AG04449 (cell line): ENCODE measurements around the gene CCDC177.

ENCODE experiments used
- CTCF ChIA-PET: fragments of 350-600 bp; formaldehyde crosslinking; extraction: SDS; loops from one replicate; lab custom pipeline; 2021; ENCODE audit warnings: antibody characterized with exemption; lab: Yijun Ruan, JAX
- POLR2A ChIA-PET: fragments of 400-600, 350-600 bp; formaldehyde crosslinking; extraction: SDS; loops from one replicate; lab custom pipeline; 2020; ENCODE audit warnings: antibody characterized with exemption, inconsistent platforms; lab: Yijun Ruan, JAX
- DNase-seq: peaks from one replicate; pipeline ENCODE4 v3.0.0-alpha.2; 2010; ENCODE audit warnings: low read depth, low spot score
- H3K4me3 ChIP-seq: 2 replicates; pipeline ENCODE4 v1.5.1; 2011; ENCODE audit warnings: low read depth, mild to moderate bottlenecking, control low read depth, low read length
- TF ChIP-seq, protein P1 (sequence below): IDR thresholded peaks from one replicate; pipeline ENCODE4 v1.5.1; 2011; ENCODE audit warnings: mild to moderate bottlenecking, moderate library complexity, low read length, control low read depth, inconsistent platforms; ENCODE audit not compliant: insufficient read depth; ENCODE audit errors: missing control alignments

The CCDC177 gene

DNA sequence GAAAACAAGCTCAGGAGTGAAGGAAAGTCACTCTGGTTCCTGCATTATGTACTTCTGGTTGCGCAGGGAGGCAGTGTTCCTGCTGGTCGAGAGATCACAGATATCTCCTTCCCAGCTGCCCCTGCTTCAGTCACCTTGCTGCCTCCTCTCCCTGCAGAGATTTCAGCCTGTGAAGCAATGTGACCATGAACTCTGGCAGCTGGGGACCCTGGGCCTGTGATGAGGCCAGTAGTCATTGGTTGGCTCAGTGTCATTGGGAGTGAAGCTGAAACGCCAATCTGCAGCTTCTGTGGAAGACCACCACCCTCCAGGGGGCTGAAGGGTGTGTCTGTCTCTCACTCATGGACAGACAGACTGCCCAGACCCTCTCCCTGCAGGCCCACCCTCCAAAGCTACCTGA is 45.1 kb downstream of the CCDC177 start:
- no peak for DNase-seq
- ChIA-PET CTCF (interaction anchor here (0.6 to 2.2 kb wide), 7 partner anchors 8 to 308 kb away, joined by 3 to 9 read pairs (median 5); partner anchors contain the start of gene CCDC177), POLR2A (no interaction called here)
- TF ChIP-seq, protein P1, sequence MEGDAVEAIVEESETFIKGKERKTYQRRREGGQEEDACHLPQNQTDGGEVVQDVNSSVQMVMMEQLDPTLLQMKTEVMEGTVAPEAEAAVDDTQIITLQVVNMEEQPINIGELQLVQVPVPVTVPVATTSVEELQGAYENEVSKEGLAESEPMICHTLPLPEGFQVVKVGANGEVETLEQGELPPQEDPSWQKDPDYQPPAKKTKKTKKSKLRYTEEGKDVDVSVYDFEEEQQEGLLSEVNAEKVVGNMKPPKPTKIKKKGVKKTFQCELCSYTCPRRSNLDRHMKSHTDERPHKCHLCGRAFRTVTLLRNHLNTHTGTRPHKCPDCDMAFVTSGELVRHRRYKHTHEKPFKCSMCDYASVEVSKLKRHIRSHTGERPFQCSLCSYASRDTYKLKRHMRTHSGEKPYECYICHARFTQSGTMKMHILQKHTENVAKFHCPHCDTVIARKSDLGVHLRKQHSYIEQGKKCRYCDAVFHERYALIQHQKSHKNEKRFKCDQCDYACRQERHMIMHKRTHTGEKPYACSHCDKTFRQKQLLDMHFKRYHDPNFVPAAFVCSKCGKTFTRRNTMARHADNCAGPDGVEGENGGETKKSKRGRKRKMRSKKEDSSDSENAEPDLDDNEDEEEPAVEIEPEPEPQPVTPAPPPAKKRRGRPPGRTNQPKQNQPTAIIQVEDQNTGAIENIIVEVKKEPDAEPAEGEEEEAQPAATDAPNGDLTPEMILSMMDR, result no peak
- H3K4me3 ChIP-seq, result no peak overlapping the region

DNA sequence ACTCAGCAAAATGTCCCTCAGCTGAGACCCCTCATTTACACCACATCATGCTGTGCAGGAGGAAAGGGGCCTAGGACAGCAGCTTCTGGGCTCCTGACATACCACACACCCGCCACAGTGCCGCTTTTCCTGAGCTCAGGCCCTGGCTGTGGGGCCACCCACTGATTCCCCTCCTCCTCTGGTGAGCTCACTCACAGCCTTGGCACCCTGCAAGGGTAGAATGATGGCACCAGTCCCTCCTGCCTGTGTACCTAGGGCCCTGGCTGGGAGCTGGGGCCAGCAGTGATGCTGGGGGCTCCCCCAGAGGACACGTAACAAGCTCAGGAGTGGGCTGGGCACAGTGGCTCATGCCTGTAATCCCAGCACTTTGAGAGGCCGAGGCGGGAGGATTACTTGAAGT is 45.7 kb downstream of the CCDC177 start:
- POLR2A ChIA-PET, result no interaction called here
- H3K4me3 ChIP-seq, result no peak overlapping the region
- CTCF ChIA-PET, result interaction anchor here (0.6 to 2.2 kb wide), 6 partner anchors 9 to 308 kb away, joined by 3 to 9 read pairs (median 6); partner anchors contain the start of gene CCDC177

DNA sequence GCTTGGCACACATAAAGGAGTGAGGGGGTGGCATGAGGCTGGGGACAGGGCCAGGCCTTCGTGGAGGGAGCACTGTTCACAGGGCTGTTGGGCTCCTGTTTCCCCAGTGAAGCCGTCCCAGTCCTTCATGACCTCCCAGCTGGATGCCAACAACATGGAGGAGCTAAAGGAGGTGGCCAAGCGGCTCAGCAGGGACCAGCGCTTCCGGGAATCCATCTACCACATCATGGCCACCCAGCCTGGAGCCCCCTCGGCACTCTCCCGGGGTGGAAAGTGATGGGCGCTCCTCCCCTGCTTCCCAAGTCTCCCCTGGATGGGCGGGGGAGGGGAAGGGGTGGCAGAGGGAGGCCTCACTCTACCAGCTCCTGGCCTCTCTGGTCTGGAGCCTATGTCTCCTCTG is 46.5 kb downstream of the CCDC177 start:
- ChIA-PET POLR2A (no interaction called here), CTCF (interaction anchor here (1.1 to 2.2 kb wide), 5 partner anchors 10 to 286 kb away, joined by 3 to 9 read pairs (median 5); partner anchors contain the start of gene CCDC177)
- H3K4me3 ChIP-seq, result no peak overlapping the region
- DNase-seq, result no peak
- TF ChIP-seq, protein P1, result no peak

More for the DNA sequence above, 45.7 kb downstream of the CCDC177 start:
- TF ChIP-seq, protein P1, result no peak
- DNase-seq, result no peak

DNA sequence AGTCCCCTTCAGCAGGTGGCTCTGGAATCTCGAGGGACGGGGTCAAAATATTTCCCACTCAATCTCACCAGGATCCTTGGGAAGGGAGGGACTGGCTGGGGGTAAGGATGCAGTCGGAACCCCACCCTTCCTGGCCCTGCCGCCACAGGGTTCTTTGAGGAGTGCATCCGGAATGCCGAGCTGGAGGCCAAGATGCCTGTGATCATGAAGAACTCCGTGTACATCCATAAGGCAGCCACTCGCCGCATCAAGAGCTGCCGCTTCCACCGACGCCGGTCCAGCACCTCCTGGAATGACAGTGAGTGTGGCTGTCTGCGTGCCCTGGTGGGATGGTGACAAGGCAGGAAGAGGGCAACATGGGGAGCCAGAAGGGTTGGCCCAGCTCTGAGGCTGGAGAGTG is 47.0 kb downstream of the CCDC177 start:
- POLR2A ChIA-PET, result no interaction called here
- CTCF ChIA-PET, result interaction anchor here (1.1 to 2.0 kb wide), 3 partner anchors 10 to 285 kb away, joined by 3 to 8 read pairs (median 5); no protein-coding TSS in a partner anchor

DNA sequence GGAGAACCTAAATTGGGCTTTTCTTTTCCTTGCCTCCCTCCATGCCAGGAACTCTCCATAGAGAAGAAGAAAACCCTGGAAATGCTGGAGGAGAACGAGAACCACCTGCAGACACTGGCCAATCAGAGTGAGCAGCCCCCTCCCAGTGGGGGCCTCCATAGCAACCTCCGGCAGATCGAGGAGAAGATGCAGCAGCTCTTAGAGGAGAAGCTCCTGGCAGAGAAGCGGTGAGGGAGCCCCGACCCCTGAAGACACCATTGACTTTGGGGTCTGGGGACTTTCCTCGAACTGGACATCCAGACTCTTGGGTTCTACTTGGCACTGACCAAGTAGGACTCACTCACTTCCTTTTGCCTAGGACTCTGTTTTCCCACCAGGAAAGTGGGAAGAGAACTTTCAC is 48.8 kb downstream of the CCDC177 start:
- H3K4me3 ChIP-seq, result no peak overlapping the region
- TF ChIP-seq, protein P1, result no peak
- POLR2A ChIA-PET, result no interaction called here
- DNase-seq, result no peak
- CTCF ChIA-PET, result interaction anchor here (1.2 to 2.8 kb wide), 3 partner anchors 10 to 23 kb away, joined by 3 to 13 read pairs (median 4); no protein-coding TSS in a partner anchor

More for the DNA sequence above, 47.0 kb downstream of the CCDC177 start:
- TF ChIP-seq, protein P1, result no peak
- DNase-seq, result no peak
- H3K4me3 ChIP-seq, result no peak overlapping the region

DNA sequence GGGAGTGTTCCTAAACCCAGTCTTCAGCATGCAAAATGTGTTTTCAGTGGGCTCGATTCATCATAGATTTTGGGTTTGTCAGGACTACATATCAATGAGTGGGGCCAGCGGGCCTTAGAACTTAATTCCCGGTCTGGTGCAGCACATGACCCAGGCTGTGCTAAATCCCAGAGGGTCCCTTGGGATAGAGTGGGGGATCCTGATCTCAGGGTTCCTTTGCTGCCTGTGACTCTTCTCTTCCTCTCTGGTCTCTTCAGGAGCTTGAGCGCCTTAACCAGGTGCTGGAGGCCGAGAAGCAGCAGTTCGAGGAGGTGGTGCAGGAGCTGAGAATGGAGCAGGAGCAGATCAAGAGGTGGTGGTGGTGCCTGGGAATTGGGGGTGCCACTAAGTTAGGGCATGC is 52.6 kb downstream of the CCDC177 start:
- POLR2A ChIA-PET, result no interaction called here
- CTCF ChIA-PET, result interaction anchor here (1.4 to 4.2 kb wide), 4 partner anchors 10 to 26 kb away, joined by 3 to 24 read pairs (median 6); no protein-coding TSS in a partner anchor

More for the DNA sequence above, 52.6 kb downstream of the CCDC177 start:
- TF ChIP-seq, protein P1, result no peak
- no peak overlapping the region for H3K4me3 ChIP-seq
- DNase-seq, result no peak
